DND-41 (cell line): ENCODE results near the gene PLEKHA7.

ENCODE experiments used
- EZH2 ChIP-seq: IDR thresholded peaks from 3 replicates; pipeline ENCODE4 v1.6.1; 2012; ENCODE audit warnings: borderline replicate concordance, low read depth, mild to moderate bottlenecking, moderate library complexity, low read length, inconsistent platforms; ENCODE audit not compliant: severe bottlenecking
- TF ChIP-seq, protein P1 (sequence below): IDR thresholded peaks from 2 replicates; pipeline ENCODE4 v1.5.1; 2012; ENCODE audit warnings: borderline replicate concordance, low read length, moderate library complexity, mild to moderate bottlenecking; ENCODE audit not compliant: poor library complexity, severe bottlenecking; ENCODE audit errors: extremely low read depth

DNA sequence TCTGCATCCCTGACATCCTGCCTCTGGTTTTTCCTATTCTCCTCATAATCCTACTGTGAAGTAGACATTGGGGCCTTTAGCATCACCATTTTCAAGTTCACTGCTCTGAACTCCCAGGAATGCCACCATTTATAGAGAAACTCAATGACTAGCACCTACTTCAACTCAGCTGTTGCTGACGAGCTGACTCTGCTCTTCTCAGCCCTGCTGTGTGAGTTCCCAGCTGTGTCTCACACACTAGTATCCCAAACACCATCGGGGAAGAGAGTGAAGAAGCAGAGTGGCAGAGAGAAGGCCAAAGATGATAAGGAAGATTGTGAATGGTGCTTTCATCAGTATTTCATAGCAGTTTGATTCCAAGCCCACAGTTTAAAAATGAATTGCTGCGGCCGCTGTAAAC, 71.9 kb downstream of the PLEKHA7 start:
- TF ChIP-seq, protein P1, sequence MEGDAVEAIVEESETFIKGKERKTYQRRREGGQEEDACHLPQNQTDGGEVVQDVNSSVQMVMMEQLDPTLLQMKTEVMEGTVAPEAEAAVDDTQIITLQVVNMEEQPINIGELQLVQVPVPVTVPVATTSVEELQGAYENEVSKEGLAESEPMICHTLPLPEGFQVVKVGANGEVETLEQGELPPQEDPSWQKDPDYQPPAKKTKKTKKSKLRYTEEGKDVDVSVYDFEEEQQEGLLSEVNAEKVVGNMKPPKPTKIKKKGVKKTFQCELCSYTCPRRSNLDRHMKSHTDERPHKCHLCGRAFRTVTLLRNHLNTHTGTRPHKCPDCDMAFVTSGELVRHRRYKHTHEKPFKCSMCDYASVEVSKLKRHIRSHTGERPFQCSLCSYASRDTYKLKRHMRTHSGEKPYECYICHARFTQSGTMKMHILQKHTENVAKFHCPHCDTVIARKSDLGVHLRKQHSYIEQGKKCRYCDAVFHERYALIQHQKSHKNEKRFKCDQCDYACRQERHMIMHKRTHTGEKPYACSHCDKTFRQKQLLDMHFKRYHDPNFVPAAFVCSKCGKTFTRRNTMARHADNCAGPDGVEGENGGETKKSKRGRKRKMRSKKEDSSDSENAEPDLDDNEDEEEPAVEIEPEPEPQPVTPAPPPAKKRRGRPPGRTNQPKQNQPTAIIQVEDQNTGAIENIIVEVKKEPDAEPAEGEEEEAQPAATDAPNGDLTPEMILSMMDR = no peak
- no peak for TF ChIP-seq EZH2
